HTERT RPE-1 (cell line): Measurements from ENCODE around the gene HYAL3.
"Not testable (repeated sequence)": the region's sequence is repeated elsewhere in the genome, so short reads cannot be mapped to it uniquely, and the experiment has no call there.

Experiments used
- in situ Hi-C: fragments of 300-500 bp; cut with MboI; formaldehyde crosslinking; loops from 4 replicates; pipeline ENCODE4 v1.14.3; 2020; ENCODE audit warnings: low sequenced_read_pairs

The HYAL3 gene

DNA sequence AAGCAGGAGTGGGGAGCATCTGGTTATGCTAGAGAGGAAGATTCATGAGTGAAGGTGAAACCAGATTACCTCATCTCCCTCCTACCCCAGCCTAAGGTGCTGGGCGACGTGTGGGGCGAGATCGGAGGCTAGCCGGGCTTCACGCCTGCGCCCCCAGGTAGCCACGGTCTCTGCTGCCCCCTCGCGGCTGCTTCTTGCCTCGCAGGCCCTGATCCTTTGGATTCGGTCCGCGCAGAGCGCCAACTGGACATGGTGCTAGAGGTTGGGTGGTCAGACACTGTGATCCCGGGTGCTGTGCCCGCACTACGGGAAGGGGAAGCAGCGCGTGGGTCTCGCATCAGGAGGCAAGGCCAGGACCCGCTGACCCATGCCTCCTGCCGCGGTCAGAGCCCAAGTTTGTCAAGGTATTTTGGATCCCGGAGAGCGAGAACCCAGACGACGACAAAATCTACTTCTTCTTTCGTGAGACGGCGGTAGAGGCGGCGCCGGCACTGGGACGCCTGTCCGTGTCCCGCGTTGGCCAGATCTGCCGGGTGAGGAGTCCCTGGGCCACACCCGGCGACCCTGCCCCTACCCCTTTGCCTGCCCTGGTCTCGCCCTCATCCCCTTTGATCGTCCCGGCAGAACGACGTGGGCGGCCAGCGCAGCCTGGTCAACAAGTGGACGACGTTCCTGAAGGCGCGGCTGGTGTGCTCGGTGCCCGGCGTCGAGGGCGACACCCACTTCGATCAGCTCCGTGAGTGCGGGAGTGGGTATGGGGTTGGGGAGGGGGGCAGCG lies 26.1 kb downstream of the HYAL3 start:
- in situ Hi-C loops, result no loop called here

DNA sequence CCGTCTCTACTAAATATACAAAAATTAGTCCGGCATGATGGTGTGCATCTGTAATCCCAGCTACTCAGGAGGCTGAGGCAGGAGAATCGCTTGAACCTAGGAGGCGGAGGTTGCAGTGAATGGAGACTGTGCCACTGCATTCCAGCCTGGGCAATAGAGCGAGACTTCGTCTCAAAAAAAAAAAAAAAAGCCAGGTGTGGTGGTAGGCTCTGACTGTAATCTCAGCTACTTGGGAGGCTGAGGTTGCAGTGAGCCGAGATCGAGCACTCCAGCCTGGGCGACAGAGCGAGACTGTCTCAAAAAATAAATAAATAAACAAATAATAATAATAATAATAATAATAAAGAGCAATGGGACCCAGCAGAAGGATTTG lies 26.7 kb downstream of the HYAL3 start:
- in situ Hi-C loops, result not testable (repeated sequence)

DNA sequence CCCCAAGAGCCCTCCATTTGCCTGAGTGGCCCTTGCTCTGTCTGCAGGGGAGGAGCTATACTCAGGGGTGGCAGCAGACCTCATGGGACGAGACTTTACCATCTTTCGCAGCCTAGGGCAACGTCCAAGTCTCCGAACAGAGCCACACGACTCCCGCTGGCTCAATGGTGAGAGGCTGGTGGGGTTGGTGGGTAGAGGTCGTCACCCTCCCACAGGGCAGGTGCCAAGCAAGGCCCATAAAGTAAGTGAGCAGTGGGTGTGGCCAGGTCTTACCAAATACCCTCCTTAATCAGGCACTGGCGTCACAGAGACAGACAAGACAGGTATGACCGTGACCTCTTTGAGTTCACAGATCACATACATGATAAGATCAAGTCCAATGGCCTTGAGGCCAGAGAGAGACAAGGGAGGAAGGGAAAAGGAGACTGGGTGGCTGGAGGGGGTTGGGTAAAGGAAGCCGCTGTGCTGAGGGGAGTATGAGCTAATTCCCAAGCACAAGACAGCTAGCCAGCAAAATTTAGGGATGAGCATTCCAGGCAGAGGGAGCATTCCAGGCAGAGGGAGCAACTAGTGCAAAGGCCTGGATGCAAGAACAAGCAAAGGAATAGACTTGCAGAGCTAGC lies 27.8 kb downstream of the HYAL3 start:
- in situ Hi-C loops, result no loop called here

DNA sequence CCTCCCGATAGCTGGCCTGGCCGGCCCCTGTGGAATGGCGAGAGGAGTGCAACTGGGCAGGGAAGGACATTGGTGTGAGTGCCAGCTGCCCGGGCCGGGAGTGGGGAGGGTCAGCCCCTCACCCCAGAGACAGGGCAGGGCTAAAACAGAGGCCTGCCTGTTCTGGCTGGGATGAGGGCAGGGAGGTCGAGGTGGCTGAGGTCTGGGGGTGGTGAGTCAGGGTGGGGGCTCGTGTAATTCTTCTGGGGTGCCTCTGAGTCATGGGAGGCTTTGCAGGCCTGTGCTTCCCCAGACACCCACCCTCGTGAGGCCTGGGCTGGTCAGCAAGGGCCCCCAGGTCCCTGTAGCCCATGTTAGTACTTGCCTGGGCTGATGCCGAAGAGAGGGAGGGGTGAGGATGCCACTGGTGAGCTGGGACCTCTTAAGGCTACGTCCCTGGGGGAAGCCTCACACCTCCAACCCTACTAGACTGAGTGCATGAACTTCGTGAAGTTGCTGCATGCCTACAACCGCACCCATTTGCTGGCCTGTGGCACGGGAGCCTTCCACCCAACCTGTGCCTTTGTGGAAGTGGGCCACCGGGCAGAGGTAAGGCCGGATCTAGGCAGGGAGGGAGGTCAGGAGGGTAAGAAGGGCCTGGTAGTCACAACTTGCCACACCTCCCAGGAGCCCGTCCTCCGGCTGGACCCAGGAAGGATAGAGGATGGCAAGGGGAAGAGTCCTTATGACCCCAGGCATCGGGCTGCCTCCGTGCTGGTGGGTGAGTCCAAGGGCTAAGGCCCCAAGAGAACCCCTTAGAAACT lies 28.6 kb downstream of the HYAL3 start:
- in situ Hi-C loops, result no loop called here

DNA sequence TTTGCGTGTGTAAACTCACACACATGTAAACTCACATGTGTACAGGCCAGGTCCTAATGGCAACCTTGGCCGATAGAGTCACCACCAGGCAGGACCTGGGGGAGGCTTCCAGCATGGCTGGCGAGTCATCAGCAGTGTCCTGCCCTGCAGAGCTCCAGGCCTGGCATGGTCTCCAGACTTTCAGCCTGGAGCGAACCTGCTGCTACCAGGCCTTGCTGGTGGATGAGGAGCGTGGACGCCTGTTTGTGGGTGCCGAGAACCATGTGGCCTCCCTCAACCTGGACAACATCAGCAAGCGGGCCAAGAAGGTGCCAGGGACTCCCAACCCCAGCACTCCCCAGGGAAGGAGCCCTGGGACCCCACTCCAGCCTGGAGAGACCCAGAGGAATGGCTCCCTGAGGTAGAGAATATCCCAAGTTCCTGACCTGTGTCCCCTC lies 29.2 kb downstream of the HYAL3 start:
- in situ Hi-C loops, result no loop called here

DNA sequence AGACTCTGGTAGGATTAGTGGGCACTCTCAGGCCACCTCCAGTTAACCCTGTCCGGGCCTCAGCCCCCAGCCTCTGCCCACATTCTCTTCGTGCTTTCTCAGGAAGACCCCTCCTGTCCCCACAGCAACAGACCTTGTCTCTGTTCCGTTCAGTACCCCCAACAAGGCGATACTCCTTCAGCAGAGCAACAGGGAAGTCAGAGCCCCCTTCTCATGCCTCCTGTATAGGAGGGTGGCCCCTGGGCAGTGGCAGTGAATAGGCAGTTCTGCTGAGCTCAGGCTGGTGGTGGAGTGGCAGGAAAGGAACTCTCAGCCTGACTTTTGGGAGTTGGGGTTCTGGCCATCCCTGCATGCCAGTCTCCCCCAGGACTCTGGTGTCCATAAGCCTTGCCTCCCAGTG lies 29.7 kb downstream of the HYAL3 start:
- in situ Hi-C loops, result no loop called here

DNA sequence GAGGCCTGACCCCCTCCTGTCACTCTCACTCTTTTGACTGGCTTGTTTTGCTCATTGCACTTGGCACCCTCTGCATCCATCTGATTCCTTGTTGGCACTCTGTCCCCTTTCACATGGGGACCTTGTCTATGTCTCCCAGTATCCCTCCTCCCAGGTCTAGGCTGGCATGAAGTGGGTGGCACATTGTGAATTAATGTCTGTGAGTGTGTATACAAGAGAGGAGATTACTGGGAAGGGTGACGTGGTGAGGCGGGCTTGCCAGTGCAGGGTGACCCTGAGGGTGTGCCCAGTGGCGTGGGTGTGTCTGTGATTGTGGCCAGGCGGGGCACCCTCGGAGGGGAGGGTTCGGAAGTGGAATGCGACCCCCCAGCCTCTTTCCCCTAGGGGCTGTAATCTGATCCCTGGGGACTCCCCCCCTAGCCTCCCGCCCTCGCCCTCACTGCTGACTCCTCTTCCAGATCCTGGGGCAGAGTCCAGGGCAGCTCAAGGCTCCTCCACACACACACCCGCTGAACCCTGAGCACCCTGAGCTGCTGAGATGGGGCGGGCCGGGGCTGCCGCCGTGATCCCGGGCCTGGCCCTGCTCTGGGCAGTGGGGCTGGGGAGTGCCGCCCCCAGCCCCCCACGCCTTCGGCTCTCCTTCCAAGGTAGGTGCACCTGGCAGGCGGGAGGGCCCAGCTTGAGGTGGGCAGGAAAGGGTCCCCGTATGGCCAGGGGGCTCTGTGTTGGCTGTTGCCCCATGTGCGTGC lies 30.3 kb downstream of the HYAL3 start, which contains the start of gene SEMA3B:
Gene SEMA3B, plus strand, starts transcription at position 445 of the 749 bp plus-strand sequence. Its CDS starts 94 bp downstream, at position 539.
- in situ Hi-C loops, result no loop called here

DNA sequence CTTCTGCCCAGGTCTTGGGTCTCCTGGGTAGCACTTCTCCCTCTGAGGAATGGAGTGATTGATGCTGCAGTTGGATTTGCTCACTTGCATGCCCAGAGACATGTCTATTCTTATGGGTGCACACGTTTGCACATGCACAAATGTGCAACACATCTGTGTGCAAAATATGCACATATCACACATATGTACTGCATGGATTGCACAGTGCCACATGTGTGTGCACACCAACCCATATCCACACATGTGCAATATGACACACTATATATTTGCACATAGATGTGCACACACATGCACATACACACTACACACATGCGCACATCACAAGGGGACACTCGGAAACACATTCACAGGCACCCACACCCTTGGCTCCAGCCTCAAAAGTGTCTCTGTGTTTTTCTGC lies 30.9 kb downstream of the HYAL3 start:
- in situ Hi-C loops, result no loop called here

DNA sequence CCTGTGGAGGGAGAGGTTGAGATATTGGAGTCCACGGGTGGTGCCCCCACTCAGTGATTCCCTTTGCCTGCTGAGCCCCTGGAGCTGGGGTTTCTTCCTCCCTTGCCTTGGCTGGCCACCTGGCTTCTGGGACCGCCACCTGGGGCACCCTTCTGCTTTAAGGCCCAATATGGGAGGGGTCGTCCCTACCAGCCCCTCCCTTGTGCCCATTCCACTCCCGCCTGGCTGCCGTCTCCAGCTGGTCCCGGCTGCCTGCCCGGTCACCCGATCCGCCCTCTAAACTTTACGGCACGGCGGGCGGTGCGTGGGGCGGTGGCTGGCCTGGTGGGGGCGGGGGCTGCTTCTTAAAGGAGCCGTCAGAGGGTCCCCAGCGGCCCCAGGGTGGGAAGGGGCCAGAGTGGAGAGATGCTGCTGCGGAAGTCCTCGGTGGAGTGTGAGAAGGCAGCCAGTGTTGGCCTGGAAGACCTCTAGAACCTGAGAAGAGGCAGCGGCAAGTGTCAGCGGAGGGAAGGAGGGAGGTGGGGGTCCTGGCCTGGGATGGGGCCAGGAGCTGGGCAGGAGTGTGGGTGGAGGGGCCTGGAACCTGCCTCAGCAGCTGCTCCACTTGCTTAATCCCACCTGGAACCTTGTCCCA lies 31.8 kb downstream of the HYAL3 start:
- in situ Hi-C loops, result no loop called here

DNA sequence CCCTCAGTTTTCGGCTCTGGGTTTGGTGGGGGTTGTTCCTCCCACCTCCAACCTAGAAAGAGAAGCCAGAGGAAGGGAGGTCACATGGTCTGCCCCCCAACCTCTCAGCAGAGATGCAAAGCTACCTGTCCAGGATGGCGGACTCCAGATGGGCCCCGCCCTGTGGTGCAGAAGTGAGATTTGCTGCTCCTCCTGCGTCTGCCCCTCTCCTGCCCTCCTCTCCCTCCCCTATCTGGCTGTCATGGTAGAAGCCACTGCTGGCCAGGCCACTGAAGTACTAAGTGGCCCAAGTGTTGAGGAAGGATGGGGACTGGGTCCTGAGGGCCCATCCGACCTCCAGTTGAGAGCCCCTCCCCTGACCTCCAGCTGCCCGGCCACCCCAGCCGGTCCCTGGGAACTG lies 32.4 kb downstream of the HYAL3 start:
- in situ Hi-C loops, result no loop called here

DNA sequence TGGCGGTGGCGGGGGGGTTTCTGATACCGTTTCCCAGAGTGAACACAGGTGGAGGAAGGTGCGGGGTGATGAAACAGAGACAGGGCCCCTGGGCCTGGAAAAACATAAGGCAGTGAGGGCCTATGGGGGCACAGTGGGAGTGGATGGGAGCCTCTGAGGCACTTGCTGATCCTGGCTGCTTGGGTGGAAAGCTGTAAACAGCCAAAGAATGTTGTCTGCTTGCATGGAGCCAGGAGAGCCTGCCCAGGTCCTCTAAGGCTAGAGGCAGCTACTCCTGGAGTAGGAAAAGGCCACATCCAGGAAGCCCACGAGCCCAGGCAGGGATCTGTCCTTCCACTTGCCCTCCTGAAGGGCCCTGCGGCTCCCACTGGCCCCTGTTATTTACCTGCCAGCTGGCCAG lies 33.2 kb downstream of the HYAL3 start:
- in situ Hi-C loops, result no loop called here

DNA sequence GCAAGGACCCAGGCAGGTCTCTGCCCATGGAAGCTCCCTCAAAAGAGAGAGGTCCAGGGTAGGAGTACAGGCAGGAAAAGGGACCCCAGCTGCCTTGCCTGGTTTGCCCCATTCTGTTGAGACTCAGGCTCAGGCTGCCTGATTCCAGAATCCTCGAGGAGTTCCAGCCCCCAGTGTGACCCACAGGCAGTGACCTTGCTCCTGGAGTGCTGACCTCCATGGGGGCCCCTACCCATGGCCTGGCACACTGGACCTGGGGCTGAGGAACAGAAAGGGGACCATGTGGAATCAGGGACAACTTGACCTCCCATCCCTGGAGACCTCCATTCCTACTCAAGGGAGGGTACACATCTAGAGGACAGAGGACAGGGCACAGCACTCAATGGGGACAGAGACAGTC lies 33.6 kb downstream of the HYAL3 start:
- in situ Hi-C loops, result no loop called here

DNA sequence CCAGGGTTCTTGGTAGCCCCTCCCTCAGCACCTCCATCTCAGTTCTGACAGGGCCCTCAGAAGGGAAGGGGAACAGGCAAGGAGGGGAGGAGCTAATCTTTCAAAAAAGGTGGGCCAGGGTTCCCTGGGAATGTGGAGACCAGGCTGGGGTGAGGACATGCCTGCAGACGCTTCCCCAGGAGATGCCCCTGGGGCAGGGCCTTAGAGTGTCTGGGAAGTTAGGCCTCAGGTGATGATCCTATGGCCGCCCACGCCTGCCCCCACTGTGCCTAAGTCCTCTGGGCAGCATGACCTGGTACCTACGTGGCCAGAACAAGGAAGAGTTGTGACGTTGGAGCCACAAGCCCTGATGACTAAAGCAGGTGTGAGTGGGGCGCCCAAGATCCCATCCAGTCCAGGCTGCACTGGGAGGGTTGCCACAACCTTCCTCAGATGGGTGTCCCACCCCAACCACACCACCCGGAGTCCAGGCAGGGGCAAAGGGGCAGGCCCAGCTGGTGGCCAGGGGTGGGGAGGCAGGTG lies 34.2 kb downstream of the HYAL3 start:
- in situ Hi-C loops, result no loop called here

DNA sequence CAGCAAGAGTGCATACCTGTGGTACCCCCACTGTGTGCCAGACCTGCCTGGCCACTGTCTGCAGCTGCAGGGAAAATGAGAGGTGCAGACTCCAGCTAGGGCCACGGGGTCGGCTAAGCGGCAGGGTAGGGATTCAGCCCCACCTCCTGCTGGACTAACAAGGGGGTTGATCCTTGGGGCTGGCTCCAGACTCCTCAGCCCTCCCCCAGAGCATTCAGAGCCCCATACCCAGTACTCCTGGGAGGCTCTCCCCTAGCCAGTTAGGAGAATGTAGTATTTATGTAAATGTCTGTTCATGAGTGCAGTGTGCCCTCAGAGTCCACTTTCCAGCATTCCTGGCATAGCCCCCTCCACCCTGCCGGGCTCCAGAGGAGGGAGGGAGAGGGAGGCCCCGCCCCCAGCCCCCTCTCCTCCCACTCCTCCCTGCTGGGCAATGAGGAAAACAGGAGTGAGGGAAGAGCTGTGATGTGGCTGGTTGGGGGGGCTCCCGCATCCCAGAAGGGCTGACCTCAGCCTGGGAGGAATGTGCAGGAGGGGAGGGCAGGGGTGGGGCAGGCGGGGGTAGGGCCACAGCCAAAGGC lies 34.7 kb downstream of the HYAL3 start:
- in situ Hi-C loops, result no loop called here

DNA sequence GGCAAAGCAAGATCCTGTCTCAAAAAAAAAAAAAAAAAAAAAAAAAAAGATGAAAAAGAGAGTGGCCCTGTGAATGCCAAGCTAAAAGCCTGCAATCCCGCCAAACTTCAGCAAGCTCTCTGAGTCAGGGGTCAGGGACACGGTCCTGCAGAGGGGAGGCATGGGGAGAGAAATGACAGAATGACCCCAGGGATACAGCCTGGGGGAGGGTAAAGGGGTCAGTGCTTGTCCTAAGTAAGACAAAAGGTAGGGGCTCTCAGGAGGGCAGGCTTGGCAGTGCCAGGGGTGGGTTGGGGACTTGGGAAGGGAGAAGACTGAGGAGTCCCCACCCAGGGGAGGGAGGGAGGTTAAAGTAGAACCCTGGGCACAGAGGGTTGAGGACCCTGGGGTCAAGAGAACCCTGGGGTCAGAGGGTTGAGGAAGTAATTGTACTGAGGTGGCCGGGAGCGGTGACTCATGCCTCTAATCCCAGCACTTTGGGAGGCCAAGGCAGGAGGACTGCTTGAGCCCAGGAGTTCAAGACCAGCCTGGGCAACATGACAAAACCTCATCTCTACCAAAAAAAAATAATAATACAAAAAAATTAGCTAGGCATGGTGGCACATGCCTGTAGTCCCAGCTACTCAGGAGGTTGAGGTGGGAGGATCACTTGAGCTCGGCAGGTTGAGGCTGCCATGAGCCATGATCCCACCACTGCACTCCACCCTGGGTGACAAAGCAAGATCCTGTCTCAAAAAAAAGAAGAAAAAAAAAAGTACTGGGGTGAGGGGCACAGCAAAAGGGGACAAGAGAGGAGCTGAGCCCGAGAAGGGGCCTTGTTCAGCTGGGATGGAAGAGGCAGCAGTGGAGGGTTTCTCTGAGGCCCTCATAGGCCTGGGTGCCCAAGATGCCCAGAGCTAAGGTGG lies 35.5 kb downstream of the HYAL3 start:
- in situ Hi-C loops, result no loop called here

DNA sequence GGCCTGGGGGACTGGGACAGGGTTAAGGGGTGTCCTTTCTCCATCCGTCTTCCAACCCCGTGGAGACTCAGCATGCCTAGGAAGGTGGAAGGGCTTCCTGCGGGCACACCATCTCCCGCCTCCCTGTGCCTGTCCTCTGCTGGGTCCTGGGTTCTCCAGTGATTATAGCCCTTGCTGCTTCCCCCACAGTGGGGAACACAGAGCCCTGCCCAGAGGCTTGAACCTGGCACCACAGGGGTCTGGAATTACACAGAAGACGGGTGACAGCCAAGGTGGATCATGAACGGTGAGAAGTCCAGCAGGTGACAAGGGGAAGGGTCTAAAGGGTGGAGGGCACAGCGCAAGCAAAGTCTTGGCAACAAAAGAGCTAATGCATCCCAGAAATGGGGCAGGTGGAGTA lies 36.4 kb downstream of the HYAL3 start:
- in situ Hi-C loops, result no loop called here

DNA sequence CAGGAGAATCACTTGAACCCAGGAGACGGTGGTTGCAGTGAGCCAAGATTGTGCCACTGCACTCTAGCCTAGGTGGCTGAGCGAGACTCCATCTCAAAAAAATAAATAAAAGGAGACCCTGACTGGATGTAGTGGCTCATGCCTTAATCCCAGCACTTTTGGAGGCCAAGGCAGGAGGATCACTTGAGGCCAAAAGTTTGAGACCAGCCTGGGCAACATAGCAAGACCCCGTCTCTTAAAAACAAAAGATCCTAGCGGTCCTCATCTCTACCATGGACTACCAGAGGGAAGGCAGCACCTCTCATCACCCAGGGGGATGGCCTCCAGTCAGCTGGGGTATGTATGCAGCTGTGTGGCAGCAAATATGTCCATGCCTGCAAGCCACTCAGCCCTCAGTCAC lies 37.0 kb downstream of the HYAL3 start:
- in situ Hi-C loops, result not testable (repeated sequence)

DNA sequence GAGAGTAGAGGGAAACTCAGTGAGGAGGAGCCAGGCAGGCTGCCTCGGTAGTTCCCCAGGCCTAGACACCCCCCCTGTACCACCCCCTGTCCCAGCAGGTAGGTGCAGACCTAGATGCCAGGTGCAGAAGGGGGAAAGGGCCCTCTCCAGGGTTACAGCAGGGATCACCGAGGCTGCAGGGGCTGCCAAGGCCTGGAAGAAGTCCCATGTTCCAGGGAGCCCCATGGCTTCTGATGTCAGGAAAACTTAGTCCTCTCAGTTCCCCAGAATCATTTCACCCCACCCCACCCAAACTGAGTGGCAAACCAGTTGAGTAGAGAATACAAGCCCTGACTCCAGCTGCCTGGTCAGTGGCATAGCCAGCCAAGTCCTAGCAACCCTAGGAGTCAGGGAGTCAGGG lies 37.7 kb downstream of the HYAL3 start:
- in situ Hi-C loops, result no loop called here

DNA sequence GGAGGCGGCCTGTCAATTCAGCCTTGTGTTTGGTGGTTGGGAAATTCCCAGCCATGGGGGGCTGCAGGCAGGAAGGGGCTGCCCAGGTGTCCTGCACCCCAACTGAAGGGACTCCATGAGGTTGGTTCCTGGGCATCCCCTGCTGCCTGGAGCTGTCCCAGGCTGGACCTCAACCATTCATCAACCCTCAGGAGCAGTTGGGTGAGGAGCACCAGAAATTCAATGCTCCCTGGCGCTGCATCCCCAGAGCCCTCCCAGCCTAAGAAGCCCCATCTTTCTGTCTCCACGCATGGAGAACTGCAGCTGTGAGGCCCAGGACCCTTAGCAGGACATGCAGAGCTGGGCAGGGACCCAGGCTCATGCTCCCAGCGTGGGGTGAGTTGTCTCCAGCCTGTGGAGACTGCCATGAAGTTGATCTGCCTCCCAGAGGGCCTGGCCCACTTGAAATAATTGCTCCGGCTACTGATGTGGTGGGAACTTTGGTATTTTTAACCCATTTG lies 38.2 kb downstream of the HYAL3 start:
- in situ Hi-C loops, result no loop called here
